ENCODE measurements around the gene NCF2. TPM values are rescaled to one million over a fixed set of nuclear protein-coding genes. Genes with fewer than 3 reads are reported as not detected.

Gene NCF2
- total RNA-seq, 1 experiment from 2014 or later, result 0.10 TPM

- ChIA-PET POLR2A (no interaction called here), CTCF (no interaction called here)
- BruUV-seq (replicated peaks), result no TSS peak
- in situ Hi-C loops (cut with HindIII; ENCODE audit: low pct_unique_long_range_greater_than_20kb, low sequenced_read_pairs) (no loop called here), intact Hi-C loops (cut with micrococcal nuclease; ENCODE audit: unreplicated experiment) (no loop called here)
- Histone ChIP-seq H3K4me3 (ENCODE audit: low read depth in 2 of 2, low read length in 2 of 2) (no peak overlapping the region), H3K27ac (ENCODE audit: low read length) (no peak overlapping the region), H3K9me3 (ENCODE audit: control insufficient read depth, insufficient read depth, low read depth, low read length) (no peaks in the 10 kb centered on the region), H3K27me3 (ENCODE audit: control insufficient read depth, insufficient read depth, low read length) (no peaks in the 10 kb centered on the region), H3K36me3 (ENCODE audit: control insufficient read depth, insufficient read depth, low read length) (no peaks in the 10 kb centered on the region), H3K4me1 (ENCODE audit: control insufficient read depth, insufficient read depth, low read length) (no peaks in the 10 kb centered on the region)
- ATAC-seq (no peak), DNase-seq (ENCODE audit: low read depth, low spot score) (no peak)
- TF ChIP-seq SIN3A (IDR thresholded peaks at IDR 0.05; ENCODE audit: borderline replicate concordance, insufficient read depth, low read depth, low read length) (no peak), REST (IDR thresholded peaks at IDR 0.05; ENCODE audit: insufficient read depth in 1 of 2, low read depth in 2 of 2, low read length in 1 of 2) (no peak), CTCF (IDR thresholded peaks at IDR 0.05) (no peak), TCF7L2 (IDR thresholded peaks at IDR 0.05; ENCODE audit: low read depth, low read length) (no peak), POLR2AphosphoS5 (IDR thresholded peaks at IDR 0.05; ENCODE audit: low read depth, low read length) (no peak)
Observed at GRCh38 chr1:183575606-183576005, 14.7 kb downstream of the NCF2 start.

- POLR2A ChIA-PET, result no interaction called here
- in situ Hi-C loops (cut with HindIII; ENCODE audit: low pct_unique_long_range_greater_than_20kb, low sequenced_read_pairs), result no loop called here
- DNase-seq (ENCODE audit: low read depth, low spot score) (no peak), ATAC-seq (no peak)
- CTCF ChIA-PET, result no interaction called here
- Histone ChIP-seq H3K36me3 (ENCODE audit: control insufficient read depth, insufficient read depth, low read length) (no peaks in the 10 kb centered on the region), H3K9me3 (ENCODE audit: control insufficient read depth, insufficient read depth, low read depth, low read length) (no peaks in the 10 kb centered on the region), H3K4me3 (ENCODE audit: low read depth in 2 of 2, low read length in 2 of 2) (no peak overlapping the region), H3K4me1 (ENCODE audit: control insufficient read depth, insufficient read depth, low read length) (no peaks in the 10 kb centered on the region), H3K27me3 (ENCODE audit: control insufficient read depth, insufficient read depth, low read length) (no peaks in the 10 kb centered on the region), H3K27ac (ENCODE audit: low read length) (no peak overlapping the region)
- intact Hi-C loops (cut with micrococcal nuclease; ENCODE audit: unreplicated experiment), result no loop called here
- no peak for TF ChIP-seq SIN3A (IDR thresholded peaks at IDR 0.05; ENCODE audit: borderline replicate concordance, insufficient read depth, low read depth, low read length)
- no peak for TF ChIP-seq TCF7L2 (IDR thresholded peaks at IDR 0.05; ENCODE audit: low read depth, low read length)
- TF ChIP-seq POLR2AphosphoS5 (IDR thresholded peaks at IDR 0.05; ENCODE audit: low read depth, low read length), result no peak
- no peak for TF ChIP-seq CTCF (IDR thresholded peaks at IDR 0.05)
- no peak for TF ChIP-seq REST (IDR thresholded peaks at IDR 0.05; ENCODE audit: insufficient read depth in 1 of 2, low read depth in 2 of 2, low read length in 1 of 2)
- BruUV-seq (replicated peaks), result no TSS peak
Observed at GRCh38 chr1:183572721-183573120, 17.5 kb downstream of the NCF2 start.

Measured in Panc1 (cell line).